Panc1 (cell line): Measurements from ENCODE around the gene ZNF718. TPM values are rescaled to one million over a fixed set of nuclear protein-coding genes. Genes with fewer than 3 reads are reported as not detected.

Experiments
- ATAC-seq: fragments of 200-7000 bp; cut with Tn5 transposase; 2 replicates; pipeline ENCODE4 v1.9.1; 2020; ENCODE audit warnings: mild to moderate bottlenecking, moderate library complexity
- BruUV-seq: library from RNA; stranded (reverse); fragments of 400-500 nt; replicated peaks from 2 replicates; lab custom pipeline; 2021; lab: Mats Ljungman, UMichigan
- CTCF ChIA-PET: fragments of 300-600 bp; sonication (Branson Sonifier 250); formaldehyde crosslinking; loops from one replicate; lab custom pipeline; 2022; ENCODE audit warnings: antibody characterized with exemption; lab: Charles Lee
- POLR2A ChIA-PET: fragments of 300-600 bp; sonication (Branson Sonifier 250); formaldehyde crosslinking; loops from one replicate; lab custom pipeline; 2022; ENCODE audit warnings: antibody characterized with exemption; lab: Charles Lee
- DNase-seq: peaks from one replicate; pipeline ENCODE4 v3.0.0-alpha.2; 2010; ENCODE audit warnings: low read depth, low spot score
- H3K27ac ChIP-seq: 2 replicates; pipeline ENCODE4 v1.5.1; 2011; ENCODE audit warnings: mild to moderate bottlenecking, low read length, inconsistent platforms
- H3K27me3 ChIP-seq: fragments of 200-500 bp; sonication (Bioruptor generic); 2 replicates; pipeline ENCODE4 v1.6.0; 2014; ENCODE audit warnings: low read length, inconsistent platforms; ENCODE audit not compliant: control insufficient read depth, insufficient read depth
- H3K36me3 ChIP-seq: fragments of 200-500 bp; sonication (Bioruptor generic); 2 replicates; pipeline ENCODE4 v1.5.1; 2014; ENCODE audit warnings: inconsistent platforms, mild to moderate bottlenecking, low read length, moderate library complexity; ENCODE audit not compliant: control insufficient read depth, insufficient read depth
- H3K4me1 ChIP-seq: 2 replicates; pipeline ENCODE4 v1.5.1; 2011; ENCODE audit warnings: inconsistent platforms, mild to moderate bottlenecking, low read length, moderate library complexity; ENCODE audit not compliant: control insufficient read depth, insufficient read depth
- H3K4me3 ChIP-seq, 2 experiments: 2 replicates each; pipeline ENCODE4 v1.5.1; 2011 to 2012; ENCODE audit warnings: low read depth in 2 of 2, low read length in 2 of 2, mild to moderate bottlenecking in 2 of 2, inconsistent platforms in 1 of 2, moderate library complexity in 1 of 2
- H3K9me3 ChIP-seq: fragments of 200-500 bp; sonication (Bioruptor generic); 2 replicates; pipeline ENCODE4 v1.5.1; 2014; ENCODE audit warnings: low read depth, mild to moderate bottlenecking, inconsistent platforms, low read length, moderate library complexity; ENCODE audit not compliant: control insufficient read depth, insufficient read depth
- POLR2AphosphoS5 ChIP-seq: IDR thresholded peaks from 2 replicates; pipeline ENCODE4 v1.6.1; 2012; ENCODE audit warnings: mild to moderate bottlenecking, low read depth, low read length, moderate library complexity
- SIN3A ChIP-seq: IDR thresholded peaks from 2 replicates; pipeline ENCODE4 v1.6.1; 2012; ENCODE audit warnings: low read depth, mild to moderate bottlenecking, low read length, moderate library complexity, borderline replicate concordance; ENCODE audit not compliant: insufficient read depth
- TCF7L2 ChIP-seq: IDR thresholded peaks from 2 replicates; pipeline ENCODE4 v1.6.1; 2011; ENCODE audit warnings: mild to moderate bottlenecking, low read depth, low read length, inconsistent platforms
- in situ Hi-C: cut with HindIII; loops from 2 replicates; pipeline ENCODE4 v1.10.0; 2016; ENCODE audit warnings: low sequenced_read_pairs, low pct_unique_long_range_greater_than_20kb
- intact Hi-C: fragments of 100-400 bp; cut with micrococcal nuclease; formaldehyde crosslinking; loops from one replicate; pipeline ENCODE4 v1.10.0; 2022; ENCODE audit not compliant: unreplicated experiment
- total RNA-seq: library from RNA; stranded (reverse); gene quantifications from one replicate; pipeline ENCODE4 v1.2.1, GENCODE V29; 2021; ENCODE audit not compliant: unreplicated experiment
- TF ChIP-seq, protein P1 (sequence below), 2 experiments: IDR thresholded peaks; 2 replicates each; pipeline ENCODE4 v1.6.1; 2011 to 2012; ENCODE audit warnings: low read depth in 2 of 2, control low read depth in 1 of 2, low read length in 1 of 2, mild to moderate bottlenecking in 1 of 2, moderate library complexity in 1 of 2; ENCODE audit not compliant: insufficient read depth in 1 of 2
- TF ChIP-seq, protein P2 (sequence below): fragments of 450-650 bp; IDR thresholded peaks from 2 replicates; pipeline ENCODE4 v1.5.1; 2017; ENCODE audit warnings: mild to moderate bottlenecking

The ZNF718 gene
- total RNA-seq, 1 experiment from 2014 or later, result 3.6 TPM

DNA sequence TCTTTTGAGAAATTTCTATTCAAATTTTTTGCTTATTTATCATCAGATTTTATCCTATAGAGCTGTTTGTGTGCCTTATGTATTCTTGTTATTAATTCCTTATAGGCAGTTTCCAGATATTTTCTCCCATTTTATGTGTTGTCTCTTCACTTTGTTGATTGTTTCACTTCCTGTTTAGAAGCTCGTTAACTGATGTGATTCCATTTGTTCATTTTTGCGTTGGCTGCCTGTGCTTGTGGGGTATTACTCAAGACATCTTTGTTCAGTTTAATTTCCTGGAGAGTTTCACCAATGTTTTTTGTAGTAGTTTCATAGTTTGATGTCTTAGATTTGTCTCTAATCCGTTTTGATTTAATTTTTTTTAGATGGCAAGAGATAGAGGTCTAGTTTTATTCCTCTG lies 14.6 kb downstream of the ZNF718 start:
- Histone ChIP-seq H3K27ac (no peak overlapping the region), H3K4me1 (no peaks in the 10 kb centered on the region), H3K4me3 (no peak overlapping the region), H3K9me3 (peaks cover 81% of the 10 kb centered on the region), H3K36me3 (peaks cover 12% of the 10 kb centered on the region), H3K27me3 (no peaks in the 10 kb centered on the region)
- no TSS peak for BruUV-seq
- POLR2A ChIA-PET, result no interaction called here
- CTCF ChIA-PET, result no interaction called here
- no peak for TF ChIP-seq POLR2AphosphoS5
- no peak for TF ChIP-seq TCF7L2
- TF ChIP-seq SIN3A, result no peak
- TF ChIP-seq, protein P1, sequence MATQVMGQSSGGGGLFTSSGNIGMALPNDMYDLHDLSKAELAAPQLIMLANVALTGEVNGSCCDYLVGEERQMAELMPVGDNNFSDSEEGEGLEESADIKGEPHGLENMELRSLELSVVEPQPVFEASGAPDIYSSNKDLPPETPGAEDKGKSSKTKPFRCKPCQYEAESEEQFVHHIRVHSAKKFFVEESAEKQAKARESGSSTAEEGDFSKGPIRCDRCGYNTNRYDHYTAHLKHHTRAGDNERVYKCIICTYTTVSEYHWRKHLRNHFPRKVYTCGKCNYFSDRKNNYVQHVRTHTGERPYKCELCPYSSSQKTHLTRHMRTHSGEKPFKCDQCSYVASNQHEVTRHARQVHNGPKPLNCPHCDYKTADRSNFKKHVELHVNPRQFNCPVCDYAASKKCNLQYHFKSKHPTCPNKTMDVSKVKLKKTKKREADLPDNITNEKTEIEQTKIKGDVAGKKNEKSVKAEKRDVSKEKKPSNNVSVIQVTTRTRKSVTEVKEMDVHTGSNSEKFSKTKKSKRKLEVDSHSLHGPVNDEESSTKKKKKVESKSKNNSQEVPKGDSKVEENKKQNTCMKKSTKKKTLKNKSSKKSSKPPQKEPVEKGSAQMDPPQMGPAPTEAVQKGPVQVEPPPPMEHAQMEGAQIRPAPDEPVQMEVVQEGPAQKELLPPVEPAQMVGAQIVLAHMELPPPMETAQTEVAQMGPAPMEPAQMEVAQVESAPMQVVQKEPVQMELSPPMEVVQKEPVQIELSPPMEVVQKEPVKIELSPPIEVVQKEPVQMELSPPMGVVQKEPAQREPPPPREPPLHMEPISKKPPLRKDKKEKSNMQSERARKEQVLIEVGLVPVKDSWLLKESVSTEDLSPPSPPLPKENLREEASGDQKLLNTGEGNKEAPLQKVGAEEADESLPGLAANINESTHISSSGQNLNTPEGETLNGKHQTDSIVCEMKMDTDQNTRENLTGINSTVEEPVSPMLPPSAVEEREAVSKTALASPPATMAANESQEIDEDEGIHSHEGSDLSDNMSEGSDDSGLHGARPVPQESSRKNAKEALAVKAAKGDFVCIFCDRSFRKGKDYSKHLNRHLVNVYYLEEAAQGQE (IDR thresholded peaks at IDR 0.05; ENCODE audit: insufficient read depth in 1 of 2, low read depth in 2 of 2, low read length in 1 of 2), result no peak
- TF ChIP-seq, protein P2, sequence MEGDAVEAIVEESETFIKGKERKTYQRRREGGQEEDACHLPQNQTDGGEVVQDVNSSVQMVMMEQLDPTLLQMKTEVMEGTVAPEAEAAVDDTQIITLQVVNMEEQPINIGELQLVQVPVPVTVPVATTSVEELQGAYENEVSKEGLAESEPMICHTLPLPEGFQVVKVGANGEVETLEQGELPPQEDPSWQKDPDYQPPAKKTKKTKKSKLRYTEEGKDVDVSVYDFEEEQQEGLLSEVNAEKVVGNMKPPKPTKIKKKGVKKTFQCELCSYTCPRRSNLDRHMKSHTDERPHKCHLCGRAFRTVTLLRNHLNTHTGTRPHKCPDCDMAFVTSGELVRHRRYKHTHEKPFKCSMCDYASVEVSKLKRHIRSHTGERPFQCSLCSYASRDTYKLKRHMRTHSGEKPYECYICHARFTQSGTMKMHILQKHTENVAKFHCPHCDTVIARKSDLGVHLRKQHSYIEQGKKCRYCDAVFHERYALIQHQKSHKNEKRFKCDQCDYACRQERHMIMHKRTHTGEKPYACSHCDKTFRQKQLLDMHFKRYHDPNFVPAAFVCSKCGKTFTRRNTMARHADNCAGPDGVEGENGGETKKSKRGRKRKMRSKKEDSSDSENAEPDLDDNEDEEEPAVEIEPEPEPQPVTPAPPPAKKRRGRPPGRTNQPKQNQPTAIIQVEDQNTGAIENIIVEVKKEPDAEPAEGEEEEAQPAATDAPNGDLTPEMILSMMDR, result no peak
- in situ Hi-C loops (no loop called here), intact Hi-C loops (no loop called here)
- ATAC-seq (no peak), DNase-seq (no peak)

DNA sequence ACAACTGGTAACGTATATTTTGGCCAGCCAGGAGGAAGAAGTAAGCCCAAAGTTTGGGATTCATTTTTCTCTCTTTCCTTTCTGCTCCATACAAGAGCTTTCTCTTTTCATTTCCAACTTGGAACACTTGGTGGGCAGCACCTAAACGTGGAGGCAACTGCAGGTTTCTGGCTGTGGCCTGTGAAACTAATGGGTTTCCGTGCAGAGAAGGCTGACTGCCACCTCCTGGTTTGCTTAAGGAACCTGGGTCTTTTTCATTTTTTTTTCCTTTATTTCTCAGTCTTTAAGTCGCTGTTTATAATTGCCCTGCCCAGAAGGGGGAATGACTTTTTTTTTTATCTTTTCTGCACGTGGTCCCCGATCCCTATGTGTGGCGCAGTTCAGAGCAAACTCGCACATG lies 15.4 kb downstream of the ZNF718 start:
- CTCF ChIA-PET, result no interaction called here
- TF ChIP-seq POLR2AphosphoS5, result no peak
- TF ChIP-seq, protein P2, result no peak
- no peak for TF ChIP-seq TCF7L2
- no peak for TF ChIP-seq SIN3A
- TF ChIP-seq, protein P1 (IDR thresholded peaks at IDR 0.05; ENCODE audit: insufficient read depth in 1 of 2, low read depth in 2 of 2, low read length in 1 of 2), result no peak
- DNase-seq, result no peak
- in situ Hi-C loops (no loop called here), intact Hi-C loops (no loop called here)
- Histone ChIP-seq H3K27me3 (no peaks in the 10 kb centered on the region), H3K4me1 (no peaks in the 10 kb centered on the region), H3K4me3 (no peak overlapping the region), H3K36me3 (peaks cover 8% of the 10 kb centered on the region), H3K9me3 (peaks cover 83% of the 10 kb centered on the region), H3K27ac (no peak overlapping the region)
- POLR2A ChIA-PET, result no interaction called here
- ATAC-seq, result no peak
- BruUV-seq, result no TSS peak
